A673 (cell line): ENCODE results near the gene MB21D2. TPM values are rescaled to one million over a fixed set of nuclear protein-coding genes. Genes with fewer than 3 reads are reported as not detected.

Experiments used
- BruUV-seq: library from RNA; stranded (reverse); fragments of 400-500 nt; replicated peaks from 2 replicates; lab custom pipeline; 2021; lab: Mats Ljungman, UMichigan
- CTCF ChIA-PET: fragments of 300-600 bp; sonication (Branson Sonifier 250); formaldehyde crosslinking; loops from one replicate; lab custom pipeline; 2022; ENCODE audit warnings: antibody characterized with exemption; lab: Charles Lee
- POLR2A ChIA-PET: fragments of 300-600 bp; sonication (Branson Sonifier 250); formaldehyde crosslinking; loops from one replicate; lab custom pipeline; 2022; ENCODE audit warnings: antibody characterized with exemption; ENCODE audit not compliant: low non-redundant PET; lab: Charles Lee
- DNase-seq: peaks from one replicate; pipeline ENCODE4 v3.0.0-alpha.2; 2015; ENCODE audit warnings: low spot score
- H3K27ac ChIP-seq: fragments of 200-600 bp; sonication (generic); 2 replicates; pipeline ENCODE4 v1.5.1; 2016; ENCODE audit warnings: mixed run types, low read depth, mild to moderate bottlenecking, mixed read lengths, antibody characterized with exemption, low read length; ENCODE audit not compliant: poor library complexity, severe bottlenecking
- H3K27me3 ChIP-seq: fragments of 200-600 bp; sonication (generic); replicated peaks from 2 replicates; pipeline ENCODE4 v1.6.1; 2017; ENCODE audit warnings: mixed run types, low read depth, mild to moderate bottlenecking, mixed read lengths, antibody characterized with exemption, low read length; ENCODE audit not compliant: insufficient read depth, poor library complexity
- H3K36me3 ChIP-seq: fragments of 200-600 bp; sonication (generic); 2 replicates; pipeline ENCODE4 v1.6.1; 2016; ENCODE audit warnings: mixed run types, mild to moderate bottlenecking, mixed read lengths, antibody characterized with exemption, low read length; ENCODE audit not compliant: insufficient read depth, poor library complexity, severe bottlenecking
- H3K4me1 ChIP-seq: fragments of 200-600 bp; sonication (generic); 2 replicates; pipeline ENCODE4 v1.6.1; 2017; ENCODE audit warnings: mixed run types, mild to moderate bottlenecking, mixed read lengths, antibody characterized with exemption, low read length; ENCODE audit not compliant: insufficient read depth, poor library complexity, severe bottlenecking
- H3K4me3 ChIP-seq: fragments of 200-600 bp; sonication (generic); 2 replicates; pipeline ENCODE4 v1.5.1; 2016; ENCODE audit warnings: low read depth, mixed run types, mild to moderate bottlenecking, mixed read lengths, low read length; ENCODE audit not compliant: poor library complexity, severe bottlenecking
- H3K9me3 ChIP-seq: fragments of 200-600 bp; sonication (generic); 2 replicates; pipeline ENCODE4 v1.6.1; 2016; ENCODE audit warnings: mixed run types, low read depth, mild to moderate bottlenecking, mixed read lengths, antibody characterized with exemption, low read length; ENCODE audit not compliant: poor library complexity, severe bottlenecking
- EZH2 ChIP-seq: fragments of 200-600 bp; sonication (generic); IDR thresholded peaks from 2 replicates; pipeline ENCODE4 v1.6.1; 2017; ENCODE audit warnings: borderline replicate concordance, low read depth, mild to moderate bottlenecking, mixed read lengths, antibody characterized with exemption, low read length; ENCODE audit not compliant: poor library complexity, severe bottlenecking
- intact Hi-C: fragments of 100-400 bp; cut with micrococcal nuclease; formaldehyde crosslinking; loops from one replicate; pipeline ENCODE4 v1.10.0; 2022; ENCODE audit not compliant: unreplicated experiment
- total RNA-seq: library from RNA; stranded (reverse); gene quantifications from 2 replicates; pipeline ENCODE4 v1.2.3, GENCODE V29; 2021
- TF ChIP-seq, protein P1 (sequence below): fragments of 300-800, 200-600 bp; sonication (generic); conservative IDR thresholded peaks from 2 replicates; pipeline ENCODE4 v1.5.1; 2017; ENCODE audit warnings: low read depth, mild to moderate bottlenecking, antibody characterized with exemption, low read length, moderate library complexity, mixed read lengths

The MB21D2 gene
- total RNA-seq, 1 experiment from 2014 or later: 8.1 TPM

DNA sequence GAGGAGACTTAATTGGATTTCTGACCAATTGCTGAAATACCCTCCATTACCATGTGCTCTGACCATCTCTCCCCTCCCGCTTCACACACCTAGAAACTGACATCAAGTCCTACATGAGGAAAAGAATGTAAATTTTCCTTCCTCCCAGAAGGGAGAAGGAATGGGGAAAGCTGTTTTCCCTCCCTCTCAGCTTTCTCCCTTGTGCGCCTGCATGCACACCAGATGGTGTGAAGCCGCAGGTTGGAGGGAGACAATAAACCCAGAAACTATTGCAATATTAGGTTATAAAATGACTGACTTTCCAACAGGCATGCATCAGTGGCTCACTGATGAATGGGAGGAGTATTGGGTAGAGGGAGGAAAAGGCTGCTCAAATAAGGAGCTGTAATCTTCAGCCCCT, 50.9 kb downstream of the MB21D2 start:
- no peaks in the 10 kb centered on the region for H3K27me3 ChIP-seq
- intact Hi-C loops: no loop called here
- POLR2A ChIA-PET: interaction anchor here (0.5 kb wide), 1 partner anchor 120 kb away, joined by 3 read pairs; no protein-coding TSS in a partner anchor
- no peak for DNase-seq
- CTCF ChIA-PET: no interaction called here
- H3K27ac ChIP-seq: no peak overlapping the region
- H3K4me3 ChIP-seq: no peak overlapping the region
- H3K9me3 ChIP-seq: no peaks in the 10 kb centered on the region
- no TSS peak for BruUV-seq
- TF ChIP-seq EZH2: no peak
- TF ChIP-seq, protein P1, sequence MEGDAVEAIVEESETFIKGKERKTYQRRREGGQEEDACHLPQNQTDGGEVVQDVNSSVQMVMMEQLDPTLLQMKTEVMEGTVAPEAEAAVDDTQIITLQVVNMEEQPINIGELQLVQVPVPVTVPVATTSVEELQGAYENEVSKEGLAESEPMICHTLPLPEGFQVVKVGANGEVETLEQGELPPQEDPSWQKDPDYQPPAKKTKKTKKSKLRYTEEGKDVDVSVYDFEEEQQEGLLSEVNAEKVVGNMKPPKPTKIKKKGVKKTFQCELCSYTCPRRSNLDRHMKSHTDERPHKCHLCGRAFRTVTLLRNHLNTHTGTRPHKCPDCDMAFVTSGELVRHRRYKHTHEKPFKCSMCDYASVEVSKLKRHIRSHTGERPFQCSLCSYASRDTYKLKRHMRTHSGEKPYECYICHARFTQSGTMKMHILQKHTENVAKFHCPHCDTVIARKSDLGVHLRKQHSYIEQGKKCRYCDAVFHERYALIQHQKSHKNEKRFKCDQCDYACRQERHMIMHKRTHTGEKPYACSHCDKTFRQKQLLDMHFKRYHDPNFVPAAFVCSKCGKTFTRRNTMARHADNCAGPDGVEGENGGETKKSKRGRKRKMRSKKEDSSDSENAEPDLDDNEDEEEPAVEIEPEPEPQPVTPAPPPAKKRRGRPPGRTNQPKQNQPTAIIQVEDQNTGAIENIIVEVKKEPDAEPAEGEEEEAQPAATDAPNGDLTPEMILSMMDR: no peak
- no peaks in the 10 kb centered on the region for H3K36me3 ChIP-seq
- peaks cover 15% of the 10 kb centered on the region for H3K4me1 ChIP-seq

DNA sequence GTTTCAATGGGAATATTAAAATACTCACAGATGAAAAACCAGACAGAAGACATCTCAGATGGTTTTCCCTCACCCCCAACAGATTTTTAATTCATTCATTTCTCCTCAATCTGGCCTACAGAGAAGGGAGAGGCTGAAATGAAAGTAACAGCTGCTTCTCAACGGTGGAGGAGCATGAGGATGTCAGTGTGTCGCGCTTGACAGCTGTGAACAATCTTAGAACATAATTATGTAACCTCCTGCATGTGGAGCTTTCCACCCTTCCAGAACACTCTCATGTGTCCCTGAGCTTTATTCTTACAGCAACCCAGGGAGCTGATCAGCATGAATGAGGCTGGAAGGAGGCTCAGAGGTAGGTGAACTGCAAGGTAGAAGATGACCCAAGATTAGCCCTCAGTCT, 52.7 kb downstream of the MB21D2 start:
- intact Hi-C loops: no loop called here
- BruUV-seq: no TSS peak

DNA sequence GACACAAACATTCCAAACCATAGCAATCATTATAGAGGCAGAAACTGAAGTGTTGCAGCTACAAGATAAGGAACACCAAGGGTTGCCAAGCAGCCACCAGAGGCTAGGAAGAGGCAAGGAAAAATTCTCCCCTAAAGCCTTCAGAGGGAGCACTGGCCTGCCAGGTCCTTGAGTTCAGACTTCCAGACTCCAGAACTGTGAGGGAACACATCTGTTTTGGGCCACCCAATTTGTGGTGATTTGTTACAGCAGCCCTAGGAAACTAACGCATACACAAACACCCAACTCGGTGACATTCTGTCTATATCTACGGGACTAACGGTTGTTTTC, 54.6 kb downstream of the MB21D2 start:
- intact Hi-C loops: no loop called here
- Histone ChIP-seq H3K9me3 (no peaks in the 10 kb centered on the region), H3K4me1 (peaks cover 10% of the 10 kb centered on the region), H3K27ac (no peak overlapping the region), H3K27me3 (no peaks in the 10 kb centered on the region), H3K4me3 (no peak overlapping the region), H3K36me3 (no peaks in the 10 kb centered on the region)
- DNase-seq: no peak
- ChIA-PET CTCF (no interaction called here), POLR2A (no interaction called here)
- BruUV-seq: no TSS peak
- TF ChIP-seq, protein P1: no peak
- TF ChIP-seq EZH2: no peak

More for the DNA sequence above, 52.7 kb downstream of the MB21D2 start:
- no peak for TF ChIP-seq EZH2
- TF ChIP-seq, protein P1: no peak
- Histone ChIP-seq H3K36me3 (no peaks in the 10 kb centered on the region), H3K4me3 (no peak overlapping the region), H3K27me3 (no peaks in the 10 kb centered on the region), H3K4me1 (peaks cover 12% of the 10 kb centered on the region), H3K27ac (no peak overlapping the region), H3K9me3 (no peaks in the 10 kb centered on the region)
- ChIA-PET POLR2A (no interaction called here), CTCF (interaction anchor here (0.5 kb wide), 1 partner anchor 24 kb away, joined by 10 read pairs; no protein-coding TSS in a partner anchor)
- peak; percentile 49 for DNase-seq
